ENCODE results near the gene RAPGEF4. TPM values are rescaled to one million over a fixed set of nuclear protein-coding genes. Genes with fewer than 3 reads are reported as not detected.

RAPGEF4 gene
- total RNA-seq, 4 donors from 2014 or later: 2.8 to 73.4 (median 6.9) TPM

GRCh38 chr2:172775319-172775718 lies 39.7 kb downstream of the RAPGEF4 start:
- Histone ChIP-seq H3K9me3 (no peaks in the 10 kb centered on the region), H3K4me3 (no peak overlapping the region), H3K4me1 (no peaks in the 10 kb centered on the region), H3K27ac (no peak overlapping the region), H3K27me3 (no peaks in the 10 kb centered on the region), H3K36me3 (no peaks in the 10 kb centered on the region)
- TF ChIP-seq CTCF (IDR thresholded peaks at IDR 0.05) (no peak), POLR2A (IDR thresholded peaks at IDR 0.05) (no peak)
- DNase-seq: no peak

DNA sequence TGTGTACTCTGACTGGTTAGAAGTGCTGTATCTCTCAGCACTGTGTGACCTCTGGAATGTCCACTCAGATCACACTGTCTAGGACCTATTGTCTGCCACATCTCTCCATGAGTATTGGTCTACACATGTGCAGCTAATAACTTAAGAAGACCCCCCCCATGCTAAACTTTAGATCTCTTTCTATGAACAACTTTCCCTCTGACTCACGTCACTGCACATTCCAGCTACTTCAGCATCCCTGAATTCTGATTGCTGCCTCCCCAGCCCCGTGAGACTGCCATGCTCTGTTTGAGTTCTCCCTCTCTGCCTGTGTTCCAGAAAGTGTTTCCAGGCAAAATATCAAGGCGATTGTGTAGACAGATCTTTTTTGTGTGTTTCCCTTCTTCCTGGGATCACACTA lies 41.8 kb downstream of the RAPGEF4 start:
- H3K4me1 ChIP-seq: no peaks in the 10 kb centered on the region
- H3K36me3 ChIP-seq: no peaks in the 10 kb centered on the region
- TF ChIP-seq POLR2A (IDR thresholded peaks at IDR 0.05): no peak
- TF ChIP-seq CTCF (IDR thresholded peaks at IDR 0.05): no peak
- DNase-seq: no peak
- H3K27ac ChIP-seq: no peak overlapping the region
- H3K4me3 ChIP-seq: no peak overlapping the region
- no peaks in the 10 kb centered on the region for H3K27me3 ChIP-seq
- H3K9me3 ChIP-seq: no peaks in the 10 kb centered on the region

DNA sequence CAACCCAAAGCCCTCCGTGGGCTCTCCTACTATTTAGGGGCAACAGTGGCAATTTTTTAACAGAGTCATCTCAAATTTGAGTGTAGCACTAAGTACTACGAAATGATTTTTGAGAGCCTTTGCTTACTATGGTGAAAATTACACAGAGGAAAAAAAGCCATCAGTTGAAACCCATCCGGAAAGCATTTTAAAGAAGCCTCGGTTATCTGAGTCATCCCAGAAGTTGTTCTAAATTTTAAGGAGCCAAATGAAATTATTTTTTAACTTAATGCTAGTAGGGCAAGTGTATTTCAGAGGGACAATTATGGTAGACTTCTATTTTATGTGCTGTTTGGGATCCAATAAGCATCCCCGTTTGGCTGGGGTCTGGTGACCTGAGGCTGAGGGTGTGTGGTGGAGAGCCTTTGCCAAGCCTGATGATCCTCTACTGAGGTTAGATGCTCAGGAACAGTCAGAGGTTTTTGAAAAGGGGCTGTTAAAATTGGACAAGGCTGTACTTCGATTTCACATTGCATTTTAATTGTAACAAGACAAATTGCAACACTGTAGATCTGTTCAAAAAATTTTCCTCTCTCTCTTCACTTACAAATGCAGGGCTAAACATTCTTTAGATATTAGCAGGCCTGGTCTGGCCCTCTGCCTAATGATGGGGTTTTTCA lies 47.0 kb downstream of the RAPGEF4 start:
- no peak overlapping the region for H3K27ac ChIP-seq

DNA sequence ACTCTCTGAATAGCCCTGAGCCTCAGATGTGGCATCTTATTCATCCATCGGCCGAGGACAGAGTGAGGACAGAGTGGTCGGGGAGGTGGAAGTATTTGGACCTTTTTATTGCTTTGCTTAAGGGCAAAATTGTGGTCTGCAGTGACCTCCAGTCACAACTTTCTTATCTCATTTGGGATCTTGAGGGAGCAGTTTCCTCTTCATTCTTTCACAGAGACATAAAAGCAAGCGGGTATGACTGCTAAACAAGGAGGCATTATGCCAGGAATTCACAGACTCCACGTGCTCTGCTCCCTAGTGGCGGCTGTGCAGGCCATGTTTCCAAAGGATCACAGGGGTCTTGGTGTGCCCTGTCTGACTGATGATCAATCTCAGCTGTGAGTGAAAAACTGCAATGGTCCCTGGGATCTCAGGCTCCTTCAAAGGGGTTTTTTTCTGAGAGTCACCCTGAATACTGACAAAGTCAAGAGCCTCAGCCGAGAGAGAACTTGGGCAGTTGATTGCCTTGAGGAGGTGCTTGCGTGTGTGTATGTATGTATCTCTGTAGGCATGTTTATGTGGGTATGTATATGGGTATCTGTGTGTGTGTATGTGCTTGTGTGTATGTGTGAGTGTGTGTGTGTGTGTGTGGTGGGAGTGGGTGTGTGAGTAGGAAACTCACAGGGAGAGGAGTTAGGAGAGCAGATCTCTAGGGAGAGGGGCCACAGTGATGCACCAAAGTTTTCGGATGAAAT lies 47.7 kb downstream of the RAPGEF4 start:
- Histone ChIP-seq H3K4me3 (no peak overlapping the region), H3K9me3 (no peaks in the 10 kb centered on the region), H3K36me3 (no peaks in the 10 kb centered on the region), H3K4me1 (peaks cover 0 to 7% (median 0%) of the 10 kb centered on the region in 4 donors), H3K27me3 (no peaks in the 10 kb centered on the region), H3K27ac (no peak overlapping the region)
- no peak for DNase-seq
- TF ChIP-seq CTCF (IDR thresholded peaks at IDR 0.05): no peak
- no peak for TF ChIP-seq POLR2A (IDR thresholded peaks at IDR 0.05)

More for the DNA sequence above, 47.0 kb downstream of the RAPGEF4 start:
- no peaks in the 10 kb centered on the region for H3K9me3 ChIP-seq
- H3K36me3 ChIP-seq: no peaks in the 10 kb centered on the region
- TF ChIP-seq POLR2A (IDR thresholded peaks at IDR 0.05): no peak
- TF ChIP-seq CTCF (IDR thresholded peaks at IDR 0.05): no peak
- H3K27me3 ChIP-seq: no peaks in the 10 kb centered on the region
- H3K4me1 ChIP-seq: peaks cover 0 to 7% (median 0%) of the 10 kb centered on the region in 4 donors
- DNase-seq: no peak
- H3K4me3 ChIP-seq: no peak overlapping the region

- no peaks in the 10 kb centered on the region for H3K36me3 ChIP-seq
- H3K4me3 ChIP-seq: no peak overlapping the region
- no peaks in the 10 kb centered on the region for H3K9me3 ChIP-seq
- H3K4me1 ChIP-seq: no peaks in the 10 kb centered on the region
- TF ChIP-seq CTCF (IDR thresholded peaks at IDR 0.05) (no peak), POLR2A (IDR thresholded peaks at IDR 0.05) (no peak)
- no peak overlapping the region for H3K27ac ChIP-seq
- no peak for DNase-seq
- H3K27me3 ChIP-seq: no peaks in the 10 kb centered on the region
These were observed 53.2 kb downstream of the RAPGEF4 start for GRCh38 chr2:172788871-172789270.

All from Peyer's patch (tissue), 4 donors.